ENCODE measurements around the gene VPS37C. TPM values are rescaled to one million over a fixed set of nuclear protein-coding genes. Genes with fewer than 3 reads are reported as not detected.

VPS37C gene
- total and polyA plus RNA-seq, 2 of the 13 experiments (the other 11 are each of a cell fraction or from before 2014, with no cell fraction given): 7.5 to 8.8 TPM

DNA sequence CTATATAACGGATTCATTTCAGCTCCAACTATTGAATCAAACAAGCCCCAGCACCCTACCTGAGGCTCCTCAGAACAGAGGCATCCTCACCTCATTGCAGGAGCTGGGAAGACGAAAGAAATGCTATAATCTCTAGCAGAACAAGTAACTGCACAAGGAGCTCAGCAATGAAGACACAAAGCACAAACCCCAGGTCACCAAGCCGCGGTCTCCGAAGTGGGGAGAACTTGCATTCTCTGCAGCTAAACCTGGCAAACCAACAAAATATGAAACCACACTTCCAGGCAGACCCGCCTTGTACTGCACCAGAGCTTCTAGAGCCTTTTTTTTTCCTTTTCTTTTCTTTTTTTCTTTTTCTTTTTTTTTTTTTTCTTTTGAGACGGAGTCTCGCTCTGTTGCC, 80.7 kb downstream of the VPS37C start:
- no peak overlapping the region for H3K9ac ChIP-seq (ENCODE audit: insufficient read depth, low read depth, low read length)
- ChIA-PET CTCF (ENCODE audit: low intra/inter-chr PET ratio, low total read pairs) (no interaction called here), POLR2A (no interaction called here)
- no peaks in the 10 kb centered on the region for H4K20me1 ChIP-seq (ENCODE audit: insufficient read depth, low read length)
- H3K9me3 ChIP-seq (ENCODE audit: low read length): no peaks in the 10 kb centered on the region
- peaks cover 5 to 49% of the 10 kb centered on the region in 2 experiments; a peak in 3 of 5 replicates for H3K27me3 ChIP-seq (ENCODE audit: control insufficient read depth in 1 of 2, insufficient read depth in 2 of 2, low read length in 2 of 2)
- 38% methylated on average over 8 of the region's 8 CpGs for WGBS (ENCODE audit: low lambda C conversion rate)
- in situ Hi-C loops (cut with HindIII; ENCODE audit: extremely low pct_ligation_motif_present, low pct_unique_long_range_greater_than_20kb): no loop called here
- no peak overlapping the region for H3K27ac ChIP-seq (ENCODE audit: extremely low read length, insufficient read depth, low read length)
- no peaks in the 10 kb centered on the region for H3K36me3 ChIP-seq (replicated peaks in 1 of 2; ENCODE audit: control insufficient read depth in 1 of 2, insufficient read depth in 2 of 2, low read length in 2 of 2)
- DNase-seq (ENCODE audit: low spot score) (no peak), ATAC-seq (no peak), FAIRE-seq (no peak)
- no peaks in the 10 kb centered on the region for H3K4me1 ChIP-seq (ENCODE audit: insufficient read depth, low read length)
- H2AFZ ChIP-seq (ENCODE audit: low read length): no peak overlapping the region
- no peak overlapping the region for H3K4me3 ChIP-seq (replicated peaks in 1 of 3; ENCODE audit: insufficient read depth in 1 of 3, low read depth in 2 of 3, low read length in 3 of 3)
- BruUV-seq (replicated peaks): no TSS peak
- no peaks in the 10 kb centered on the region for H3K79me2 ChIP-seq (ENCODE audit: insufficient read depth, low read length)
- intact Hi-C loops (cut with micrococcal nuclease; ENCODE audit: unreplicated experiment): no loop called here
- H3K4me2 ChIP-seq (ENCODE audit: low read depth, low read length): no peak overlapping the region
- TF ChIP-seq GATA4 (IDR thresholded peaks at IDR 0.05; ENCODE audit: borderline replicate concordance, low read depth) (no peak), MAFF (IDR thresholded peaks at IDR 0.05; ENCODE audit: low read depth, low read length) (no peak), ZNF235 (CRISPR knock-in tag; IDR thresholded peaks at IDR 0.05; ENCODE audit: borderline replicate concordance) (no peak), ZNF24 (IDR thresholded peaks at IDR 0.05) (no peak), KLF11 (CRISPR knock-in tag; IDR thresholded peaks at IDR 0.05) (no peak), TAF1 (CRISPR knock-in tag; IDR thresholded peaks at IDR 0.05) (no peak), BHLHE40 (IDR thresholded peaks at IDR 0.05; ENCODE audit: low read length) (no peak), IRF2 (CRISPR knock-in tag; IDR thresholded peaks at IDR 0.05) (no peak)
- TF ChIP-seq, protein P1, sequence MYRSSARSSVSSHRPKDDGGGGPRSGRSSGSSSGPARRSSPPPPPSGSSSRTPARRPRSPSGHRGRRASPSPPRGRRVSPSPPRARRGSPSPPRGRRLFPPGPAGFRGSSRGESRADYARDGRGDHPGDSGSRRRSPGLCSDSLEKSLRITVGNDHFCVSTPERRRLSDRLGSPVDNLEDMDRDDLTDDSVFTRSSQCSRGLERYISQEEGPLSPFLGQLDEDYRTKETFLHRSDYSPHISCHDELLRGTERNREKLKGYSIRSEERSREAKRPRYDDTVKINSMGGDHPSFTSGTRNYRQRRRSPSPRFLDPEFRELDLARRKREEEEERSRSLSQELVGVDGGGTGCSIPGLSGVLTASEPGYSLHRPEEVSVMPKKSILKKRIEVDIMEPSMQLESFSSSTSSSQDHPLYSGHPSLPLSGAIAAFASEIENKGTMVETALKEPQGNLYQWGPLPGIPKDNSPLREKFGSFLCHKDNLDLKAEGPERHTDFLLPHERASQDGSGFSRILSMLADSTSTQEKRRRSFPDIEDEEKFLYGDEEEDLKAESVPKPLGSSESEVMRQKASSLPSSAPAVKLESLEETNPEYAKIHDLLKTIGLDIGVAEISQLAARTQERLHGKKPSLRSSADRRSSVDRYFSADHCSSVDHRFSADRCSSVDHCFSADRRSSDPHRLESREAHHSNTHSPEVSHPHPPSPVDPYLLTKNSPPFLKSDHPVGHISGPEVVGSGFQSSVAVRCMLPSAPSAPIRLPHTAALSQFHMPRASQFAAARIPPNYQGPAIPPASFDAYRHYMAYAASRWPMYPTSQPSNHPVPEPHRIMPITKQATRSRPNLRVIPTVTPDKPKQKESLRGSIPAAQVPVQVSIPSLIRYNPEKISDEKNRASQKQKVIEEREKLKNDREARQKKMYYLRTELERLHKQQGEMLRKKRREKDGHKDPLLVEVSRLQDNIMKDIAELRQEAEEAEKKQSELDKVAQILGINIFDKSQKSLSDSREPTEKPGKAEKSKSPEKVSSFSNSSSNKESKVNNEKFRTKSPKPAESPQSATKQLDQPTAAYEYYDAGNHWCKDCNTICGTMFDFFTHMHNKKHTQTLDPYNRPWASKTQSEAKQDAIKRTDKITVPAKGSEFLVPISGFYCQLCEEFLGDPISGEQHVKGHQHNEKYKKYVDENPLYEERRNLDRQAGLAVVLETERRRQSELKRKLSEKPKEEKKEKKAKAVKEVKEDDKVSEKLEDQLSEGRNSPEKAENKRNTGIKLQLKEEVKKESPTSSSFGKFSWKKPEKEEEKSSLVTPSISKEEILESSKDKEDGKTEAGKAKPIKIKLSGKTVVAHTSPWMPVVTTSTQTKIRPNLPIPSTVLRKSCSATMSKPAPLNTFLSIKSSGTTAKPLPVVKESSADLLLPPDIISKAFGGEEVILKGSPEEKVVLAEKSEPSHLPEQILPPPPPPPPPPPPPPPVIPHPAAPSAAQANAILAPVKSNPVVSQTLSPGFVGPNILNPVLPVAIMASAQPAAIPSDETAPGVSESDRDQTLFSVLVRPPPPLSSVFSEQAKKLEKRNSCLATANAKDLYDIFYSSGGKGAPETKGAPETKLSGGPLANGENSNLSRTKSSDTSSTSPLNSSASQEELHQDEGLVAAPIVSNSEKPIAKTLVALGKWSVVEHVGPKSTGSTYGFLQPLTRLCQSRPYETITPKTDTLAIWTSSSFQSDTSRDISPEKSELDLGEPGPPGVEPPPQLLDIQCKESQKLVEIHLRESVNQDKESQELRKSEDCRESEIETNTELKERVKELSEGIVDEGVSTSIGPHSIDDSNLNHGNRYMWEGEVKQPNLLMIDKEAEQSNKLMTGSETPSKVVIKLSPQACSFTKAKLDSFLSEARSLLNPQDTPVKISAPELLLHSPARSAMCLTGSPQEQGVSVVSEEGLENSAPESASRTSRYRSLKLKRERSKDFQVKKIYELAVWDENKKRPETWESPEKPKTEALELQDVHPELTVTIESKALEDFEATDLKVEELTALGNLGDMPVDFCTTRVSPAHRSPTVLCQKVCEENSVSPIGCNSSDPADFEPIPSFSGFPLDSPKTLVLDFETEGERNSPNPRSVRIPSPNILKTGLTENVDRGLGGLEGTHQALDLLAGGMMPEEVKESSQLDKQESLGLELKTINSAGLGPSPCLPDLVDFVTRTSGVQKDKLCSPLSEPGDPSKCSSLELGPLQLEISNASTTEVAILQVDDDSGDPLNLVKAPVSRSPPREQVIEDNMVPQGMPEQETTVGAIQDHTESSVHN (CRISPR knock-in tag; IDR thresholded peaks at IDR 0.05): no peak
- TF ChIP-seq, protein P2, sequence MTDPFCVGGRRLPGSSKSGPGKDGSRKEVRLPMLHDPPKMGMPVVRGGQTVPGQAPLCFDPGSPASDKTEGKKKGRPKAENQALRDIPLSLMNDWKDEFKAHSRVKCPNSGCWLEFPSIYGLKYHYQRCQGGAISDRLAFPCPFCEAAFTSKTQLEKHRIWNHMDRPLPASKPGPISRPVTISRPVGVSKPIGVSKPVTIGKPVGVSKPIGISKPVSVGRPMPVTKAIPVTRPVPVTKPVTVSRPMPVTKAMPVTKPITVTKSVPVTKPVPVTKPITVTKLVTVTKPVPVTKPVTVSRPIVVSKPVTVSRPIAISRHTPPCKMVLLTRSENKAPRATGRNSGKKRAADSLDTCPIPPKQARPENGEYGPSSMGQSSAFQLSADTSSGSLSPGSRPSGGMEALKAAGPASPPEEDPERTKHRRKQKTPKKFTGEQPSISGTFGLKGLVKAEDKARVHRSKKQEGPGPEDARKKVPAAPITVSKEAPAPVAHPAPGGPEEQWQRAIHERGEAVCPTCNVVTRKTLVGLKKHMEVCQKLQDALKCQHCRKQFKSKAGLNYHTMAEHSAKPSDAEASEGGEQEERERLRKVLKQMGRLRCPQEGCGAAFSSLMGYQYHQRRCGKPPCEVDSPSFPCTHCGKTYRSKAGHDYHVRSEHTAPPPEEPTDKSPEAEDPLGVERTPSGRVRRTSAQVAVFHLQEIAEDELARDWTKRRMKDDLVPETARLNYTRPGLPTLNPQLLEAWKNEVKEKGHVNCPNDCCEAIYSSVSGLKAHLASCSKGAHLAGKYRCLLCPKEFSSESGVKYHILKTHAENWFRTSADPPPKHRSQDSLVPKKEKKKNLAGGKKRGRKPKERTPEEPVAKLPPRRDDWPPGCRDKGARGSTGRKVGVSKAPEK (CRISPR knock-in tag; IDR thresholded peaks at IDR 0.05; ENCODE audit: borderline replicate concordance): no peak

Measured in HepG2 (cell line).